Stimulated activated CD8-positive, alpha-beta memory T cell treated with anti-CD3 and anti-CD28 coated beads, Interleukin-7, amount 100 ng/mL, for 4 hours (primary cell): ENCODE results near the gene SORCS2.

Experiments used
- DNase-seq, 2 donors: peaks; one replicate each; pipeline ENCODE4 v3.0.0-alpha.2; 2020; ENCODE audit warnings: low read depth in 2 of 2

The SORCS2 gene

DNA sequence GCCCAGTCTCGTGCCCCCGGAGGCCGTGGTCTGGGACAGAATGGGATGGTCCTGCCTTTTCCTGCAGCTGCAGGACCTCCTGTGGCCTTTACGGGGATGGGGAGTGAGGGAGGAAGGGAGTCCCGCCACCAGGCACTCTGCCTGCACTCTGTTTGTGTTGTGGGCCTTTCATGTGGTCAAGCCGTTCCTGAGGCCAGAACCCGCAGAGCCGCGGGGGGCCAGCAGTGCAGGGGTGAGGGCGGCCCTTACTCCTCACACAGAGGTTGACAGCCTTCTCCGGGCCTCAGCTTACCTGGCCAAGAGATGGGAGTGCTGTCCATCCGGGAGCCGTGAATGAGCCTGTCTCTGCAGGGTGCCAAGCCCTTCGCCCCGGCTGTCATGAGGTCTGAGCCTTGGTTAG is 516.6 kb downstream of the SORCS2 start:
- DNase-seq = no peak

- DNase-seq = no peak
Observed at GRCh38 chr4:7709431-7709830, 517.1 kb downstream of the SORCS2 start.

- no peak for DNase-seq
Observed at GRCh38 chr4:7710126-7710525, 517.8 kb downstream of the SORCS2 start.

GRCh38 chr4:7710576-7711306 is 518.4 kb downstream of the SORCS2 start:
- no peak for DNase-seq

DNA sequence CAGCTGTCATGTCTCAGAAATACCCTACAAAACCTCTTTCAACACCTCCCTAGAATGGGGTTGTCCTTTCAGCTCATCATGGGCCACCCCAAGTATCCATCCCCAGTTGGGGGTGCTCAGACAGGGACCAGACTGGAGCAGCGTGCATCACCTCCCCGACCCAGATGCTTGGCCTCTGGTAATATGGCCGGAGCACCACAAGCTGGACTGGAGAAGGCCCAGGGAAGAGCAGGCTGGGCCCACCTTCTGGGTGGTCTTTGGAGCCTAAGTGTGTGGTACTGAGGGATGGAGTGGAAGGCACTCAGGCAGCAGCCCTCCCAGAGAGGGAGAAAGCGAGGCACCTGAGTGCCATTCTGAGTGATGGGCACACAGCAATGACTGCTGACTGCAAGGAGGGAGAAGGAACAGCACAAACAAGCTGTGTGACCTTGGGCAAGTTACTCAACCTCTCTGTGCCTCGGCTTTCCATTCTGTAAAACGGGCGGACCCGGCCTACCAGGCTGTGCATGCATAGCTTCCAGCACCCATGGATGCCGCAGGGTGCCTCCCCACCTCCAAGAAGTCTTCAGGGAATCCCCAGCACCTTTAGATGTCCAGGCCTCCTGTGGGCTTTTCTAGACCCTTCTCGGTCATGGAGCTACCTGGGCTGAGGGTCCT is 519.1 kb downstream of the SORCS2 start:
- no peak for DNase-seq

- no peak for DNase-seq
Observed at GRCh38 chr4:7712021-7712671, 519.8 kb downstream of the SORCS2 start.

- DNase-seq = no peak
Observed at GRCh38 chr4:7713757-7714156, 521.4 kb downstream of the SORCS2 start.

GRCh38 chr4:7714176-7714575 is 521.8 kb downstream of the SORCS2 start:
- no peak for DNase-seq

GRCh38 chr4:7714738-7715137 is 522.4 kb downstream of the SORCS2 start:
- DNase-seq = no peak

- no peak for DNase-seq
Observed at GRCh38 chr4:7715271-7716009, 523.1 kb downstream of the SORCS2 start.

DNA sequence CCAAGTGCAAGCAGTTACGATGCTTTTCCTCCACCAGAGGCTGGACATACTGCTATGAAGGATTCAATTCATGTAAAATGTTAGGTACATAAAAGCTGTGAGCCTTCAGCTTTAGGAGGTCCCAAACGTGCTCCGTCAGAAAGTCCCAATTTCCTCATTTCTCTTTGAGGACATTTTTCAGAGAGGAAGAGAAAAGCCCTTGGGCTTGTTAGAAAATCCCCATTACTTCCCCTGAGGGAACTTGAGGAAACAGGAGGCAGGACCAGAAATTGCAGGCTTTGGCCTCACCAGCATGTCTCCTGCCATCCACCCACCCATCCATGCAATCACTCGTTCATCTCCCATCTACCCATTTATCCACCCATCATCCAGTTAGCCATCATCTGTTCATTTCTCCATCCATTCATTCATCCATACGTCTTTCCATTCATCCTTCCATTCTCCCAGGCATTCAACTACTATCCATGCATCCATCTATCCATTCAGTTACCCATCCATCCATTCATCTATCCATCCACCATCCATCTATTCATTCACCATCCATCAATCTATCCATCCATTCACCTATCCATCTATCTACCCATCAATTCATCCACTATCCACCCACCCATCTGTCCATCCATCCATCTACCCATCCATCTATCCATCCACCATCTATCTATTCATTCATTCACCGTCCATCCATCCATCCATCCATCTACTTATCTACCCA is 523.8 kb downstream of the SORCS2 start:
- no peak for DNase-seq

DNA sequence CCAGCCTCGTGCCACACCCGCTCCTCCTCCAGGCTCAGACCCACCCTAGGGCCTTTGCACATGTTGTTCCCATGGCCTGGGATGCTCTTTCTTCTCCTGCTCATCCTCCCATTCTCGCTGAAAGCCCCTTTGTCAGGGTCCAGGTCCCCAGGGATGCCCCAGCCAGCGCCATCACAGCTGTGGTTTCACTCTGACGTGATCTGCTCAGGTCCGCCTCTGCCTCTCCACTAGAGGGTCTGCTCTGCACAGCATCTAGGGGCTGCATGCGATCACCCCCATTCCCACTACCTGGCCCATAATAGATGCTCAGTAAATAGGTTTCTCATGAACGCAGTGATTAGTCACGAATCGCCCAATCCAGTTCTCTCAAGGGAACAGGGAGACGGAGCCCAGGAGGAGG is 524.8 kb downstream of the SORCS2 start:
- no peak for DNase-seq

DNA sequence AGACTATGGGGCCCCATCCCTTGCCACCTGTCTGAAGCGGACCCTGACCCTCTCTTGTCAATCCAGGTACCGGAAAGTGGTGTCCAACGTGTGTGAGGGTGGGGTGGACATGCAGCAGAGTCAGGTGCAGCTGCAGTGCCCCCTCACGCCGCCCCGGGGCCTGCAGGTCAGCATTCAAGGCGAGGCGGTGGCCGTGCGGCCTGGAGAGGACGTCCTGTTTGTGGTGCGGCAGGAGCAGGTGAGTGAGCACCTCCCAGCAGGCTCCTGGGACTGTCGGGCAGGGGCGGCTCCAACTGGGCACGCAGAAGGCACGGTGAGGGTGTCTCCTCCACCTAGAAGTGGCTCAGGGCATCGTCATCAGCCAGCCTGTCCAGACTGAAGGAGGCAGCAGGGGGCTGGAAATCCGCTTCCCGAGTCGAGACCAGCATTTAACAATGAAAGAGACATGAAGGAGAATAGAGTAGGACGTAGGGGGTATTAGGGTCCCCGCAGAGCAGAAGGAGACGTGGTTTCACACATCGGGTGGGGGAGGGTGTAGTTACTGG is 525.7 kb downstream of the SORCS2 start:
- DNase-seq = no peak

DNA sequence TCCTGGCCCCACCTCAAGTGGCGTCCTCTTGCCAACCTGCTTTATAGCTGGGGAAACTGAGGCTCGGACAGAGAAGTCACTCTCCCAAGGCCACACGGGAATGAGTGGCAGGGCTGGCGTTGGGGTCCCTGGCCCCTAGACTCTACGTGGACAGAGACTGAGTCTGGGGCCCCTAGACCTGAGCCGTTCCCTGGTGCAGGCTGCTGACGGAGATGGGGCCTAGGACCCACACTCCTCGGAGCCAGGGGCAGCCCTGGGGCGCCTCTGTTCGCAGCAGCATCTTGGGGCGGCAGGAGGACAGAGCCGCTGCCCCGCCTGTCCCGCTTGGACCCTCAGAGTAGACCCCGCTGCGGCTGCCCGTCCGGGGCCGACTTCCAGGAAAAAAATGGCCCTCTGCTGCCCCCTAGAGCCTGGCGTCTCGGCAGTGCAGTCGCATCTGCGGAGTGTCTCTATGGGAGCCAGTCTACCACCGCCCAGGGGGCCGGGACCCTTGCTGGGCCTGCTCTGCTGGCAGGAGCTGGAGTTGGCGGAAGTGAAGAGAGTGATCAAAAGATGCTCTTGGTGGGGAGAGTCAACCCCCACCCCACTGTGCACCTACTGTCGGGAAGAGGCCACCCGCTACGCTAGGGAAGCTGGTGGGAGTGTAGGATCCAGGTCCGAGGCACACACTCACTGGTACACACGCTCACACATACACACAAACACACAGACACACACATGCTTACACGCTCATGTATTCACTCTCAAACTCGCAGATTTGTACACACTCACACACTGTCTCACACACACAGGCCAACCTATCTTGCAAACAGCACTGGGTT is 527.2 kb downstream of the SORCS2 start:
- DNase-seq = peak; percentile 15 to 35

GRCh38 chr4:7721984-7722551 is 529.7 kb downstream of the SORCS2 start:
- DNase-seq = no peak

GRCh38 chr4:7722766-7723387 is 530.5 kb downstream of the SORCS2 start:
- DNase-seq = no peak

GRCh38 chr4:7723625-7724024 is 531.3 kb downstream of the SORCS2 start:
- no peak for DNase-seq

DNA sequence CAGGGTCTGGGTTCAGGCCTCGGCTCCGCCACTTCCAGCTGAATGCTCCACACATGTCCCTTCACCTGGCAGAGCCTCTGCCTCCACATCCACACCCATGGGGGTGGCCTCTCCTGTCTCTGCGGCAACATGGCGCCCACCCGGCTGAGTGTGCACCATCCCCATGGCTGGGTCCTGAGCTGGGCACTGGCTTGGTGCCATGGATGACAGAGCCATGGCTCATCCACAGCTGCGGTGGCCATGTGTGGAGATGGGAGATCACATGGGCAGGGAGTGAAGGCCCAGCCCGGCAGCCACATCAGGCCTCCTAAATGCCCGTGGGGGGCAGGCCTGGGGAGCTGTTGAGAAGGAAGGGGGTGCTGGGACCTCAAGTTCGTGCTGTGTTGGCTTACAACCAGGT is 533.6 kb downstream of the SORCS2 start:
- no peak for DNase-seq

GRCh38 chr4:7726665-7727413 is 534.5 kb downstream of the SORCS2 start:
- no peak for DNase-seq
